HG03442 (cell line): Measurements from ENCODE around the gene SLC35G3.
"Not testable (repeated sequence)": the region's sequence is repeated elsewhere in the genome, so short reads cannot be mapped to it uniquely, and the experiment has no call there.

Experiments
- ATAC-seq: cut with Tn5 transposase; IDR thresholded peaks from one replicate; pipeline ENCODE4 v1.9.1; 2021; ENCODE audit warnings: mild to moderate bottlenecking, moderate library complexity; ENCODE audit not compliant: unreplicated experiment

SLC35G3 gene

GRCh38 chr17:35167046-35167445 lies 27.1 kb downstream of the SLC35G3 start:
- no peak for ATAC-seq

DNA sequence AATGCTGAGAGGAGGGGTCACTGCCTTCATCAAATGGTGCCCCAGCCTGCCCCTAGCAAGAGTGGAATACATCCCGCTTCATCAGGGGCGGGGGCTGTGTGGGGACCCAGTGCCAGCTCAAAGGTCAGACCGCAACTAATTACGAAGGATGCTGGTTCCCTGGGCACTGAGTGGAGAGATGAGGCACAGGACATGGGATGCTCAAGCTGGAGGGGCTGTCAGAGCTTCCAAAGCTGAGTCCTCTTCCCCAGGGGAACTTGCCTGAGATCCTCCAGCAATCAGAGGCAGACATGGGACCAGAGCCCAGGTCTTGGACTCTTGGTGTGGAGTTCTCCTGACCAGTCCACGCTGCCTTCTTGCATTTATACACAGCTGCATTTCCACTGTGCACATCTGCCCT lies 27.7 kb downstream of the SLC35G3 start:
- no peak for ATAC-seq

DNA sequence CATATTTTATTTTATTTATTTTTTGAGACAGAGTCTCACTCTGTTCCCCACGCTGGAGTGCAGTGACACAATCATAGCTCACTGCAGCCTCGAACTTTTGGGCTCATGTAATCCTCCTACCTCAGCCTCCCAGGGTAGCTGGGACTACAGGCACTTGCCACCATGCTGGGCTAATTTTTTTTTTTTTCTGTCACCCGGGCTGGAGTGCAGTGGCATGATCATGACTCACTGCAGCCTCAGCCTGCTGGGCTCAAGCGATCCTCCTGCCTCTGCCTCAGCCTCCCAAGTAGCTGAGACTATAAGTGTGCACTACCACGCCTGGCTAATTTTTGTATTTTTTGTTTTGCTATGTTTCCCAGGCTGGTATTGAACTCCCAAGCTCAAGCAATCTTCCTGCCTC lies 29.5 kb downstream of the SLC35G3 start:
- ATAC-seq = no peak

- no peak for ATAC-seq
These were observed 30.3 kb downstream of the SLC35G3 start for GRCh38 chr17:35163886-35164285.

DNA sequence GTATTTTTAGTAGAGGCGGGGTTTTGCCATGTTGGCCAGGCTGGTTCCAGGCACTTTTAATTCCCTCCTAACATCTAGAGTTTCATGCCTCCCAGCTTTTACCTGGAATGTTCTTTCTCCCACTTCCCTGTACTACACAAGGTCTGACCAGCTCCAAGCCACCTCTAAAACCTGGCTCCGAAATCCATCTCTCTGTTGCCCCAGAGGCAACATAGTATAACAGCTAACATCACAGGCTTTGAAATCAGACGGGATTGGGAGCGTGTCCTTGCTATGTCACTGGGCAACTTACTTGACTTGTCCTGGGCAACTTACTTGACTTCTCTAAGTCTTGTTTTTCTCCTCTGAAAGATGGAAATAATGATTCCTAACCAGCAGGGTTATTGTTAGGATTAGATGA lies 31.4 kb downstream of the SLC35G3 start:
- no peak for ATAC-seq

GRCh38 chr17:35161281-35161761 lies 32.9 kb downstream of the SLC35G3 start:
- ATAC-seq = no peak

DNA sequence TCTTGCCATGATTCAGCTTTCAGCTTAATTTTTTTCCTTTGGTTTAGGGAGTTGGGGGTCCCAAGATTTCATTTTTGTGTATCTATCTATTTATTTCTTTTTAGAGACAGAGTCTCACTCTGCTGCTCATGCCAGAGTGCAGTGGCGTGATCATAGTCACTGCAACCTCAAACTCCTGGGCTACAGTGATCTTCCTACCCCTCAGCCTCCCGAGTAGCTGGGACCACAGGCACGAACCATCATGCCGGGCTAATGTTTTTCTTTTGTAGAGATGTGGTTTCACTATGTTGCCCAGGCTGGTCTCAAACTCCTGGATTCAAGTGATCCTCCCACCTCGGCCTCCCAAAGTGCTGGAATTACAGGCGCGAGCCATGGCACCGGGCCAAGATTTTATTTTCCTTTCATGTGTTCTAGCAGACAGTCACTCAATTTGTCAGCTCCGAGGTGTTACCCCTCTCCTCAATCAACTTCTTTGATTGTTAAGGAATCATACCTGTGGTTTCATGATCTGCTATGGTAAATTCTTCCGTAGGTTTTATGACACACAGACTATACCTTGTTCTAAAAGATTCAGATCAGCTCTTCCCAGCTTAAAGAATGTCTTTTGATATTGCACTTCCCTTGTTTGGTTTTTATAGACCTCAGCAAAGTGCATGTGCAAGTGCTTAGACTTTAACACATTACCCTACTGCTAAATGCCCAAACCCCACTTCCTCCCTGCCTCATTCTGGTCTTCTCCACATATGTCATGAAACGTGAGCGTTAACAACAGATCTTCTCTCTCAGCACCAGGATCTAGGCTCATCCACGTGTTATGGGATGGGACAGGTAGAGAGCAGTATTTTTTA lies 33.6 kb downstream of the SLC35G3 start:
- no peak for ATAC-seq

GRCh38 chr17:35159940-35160339 lies 34.3 kb downstream of the SLC35G3 start:
- no peak for ATAC-seq

DNA sequence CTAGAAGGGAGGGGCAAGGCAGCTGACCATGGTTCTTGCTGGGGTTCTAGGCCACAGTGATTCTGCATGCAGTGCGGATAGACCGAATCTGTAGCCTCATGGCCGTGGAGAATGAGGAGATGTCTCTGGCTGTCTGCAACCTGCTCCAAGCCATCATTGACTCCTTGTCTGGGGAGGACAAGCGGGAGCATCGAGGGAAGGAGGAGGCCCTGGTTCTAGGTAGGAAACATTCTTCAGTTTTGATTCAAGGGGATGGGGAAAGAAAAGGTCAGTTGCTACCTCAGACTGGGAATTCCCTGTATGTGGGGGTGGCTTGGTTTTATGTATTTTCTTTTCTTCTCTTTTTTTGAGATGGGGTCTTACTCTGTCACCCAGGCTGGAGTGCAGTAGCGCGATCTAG lies 38.9 kb downstream of the SLC35G3 start:
- no peak for ATAC-seq

DNA sequence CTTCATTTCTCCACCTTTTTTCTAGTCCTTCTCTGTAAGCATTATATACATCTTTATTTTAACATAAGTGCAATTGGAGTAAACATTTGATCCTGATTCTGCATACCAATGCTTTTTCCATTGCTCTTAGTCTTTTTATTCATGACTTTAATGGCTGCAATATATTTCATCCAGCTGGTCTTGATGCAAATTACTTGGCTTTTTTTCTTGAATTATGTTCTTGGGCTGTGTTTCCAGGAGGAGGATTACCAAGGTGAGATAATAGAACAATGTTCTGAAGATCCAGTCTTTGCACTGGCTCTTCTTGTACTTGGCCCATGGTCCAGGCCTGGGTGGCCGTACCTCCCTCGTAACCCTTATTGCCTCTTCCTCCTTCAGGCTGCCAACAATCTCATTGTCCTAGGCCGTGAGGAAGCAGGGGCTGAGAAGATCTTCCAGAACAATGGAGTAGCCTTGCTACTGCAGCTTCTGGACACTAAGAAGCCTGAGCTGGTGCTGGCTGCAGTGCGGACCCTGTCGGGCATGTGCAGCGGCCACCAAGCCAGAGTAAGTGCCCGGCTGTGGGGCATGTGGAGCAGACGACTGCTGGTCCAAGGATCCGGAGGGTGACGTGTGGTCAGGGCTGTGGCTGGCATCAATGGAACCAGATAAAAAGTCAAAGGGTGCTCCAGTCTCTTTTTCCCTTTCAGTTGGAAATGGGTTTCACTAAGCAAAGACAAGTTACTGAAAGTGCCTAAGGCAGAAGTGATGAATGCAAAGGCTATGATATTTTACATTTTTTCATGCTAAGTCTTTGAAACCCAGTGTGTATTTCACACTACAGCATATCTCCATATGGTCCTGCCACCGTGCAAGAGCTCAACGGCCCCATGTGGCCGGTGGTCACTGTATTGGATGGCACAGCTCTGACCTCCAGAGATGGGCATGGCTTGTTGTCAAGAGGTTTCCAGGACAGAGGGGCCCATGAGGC lies 39.7 kb downstream of the SLC35G3 start:
- no peak for ATAC-seq

- ATAC-seq = no peak
These were observed 41.6 kb downstream of the SLC35G3 start for GRCh38 chr17:35152421-35153140.

DNA sequence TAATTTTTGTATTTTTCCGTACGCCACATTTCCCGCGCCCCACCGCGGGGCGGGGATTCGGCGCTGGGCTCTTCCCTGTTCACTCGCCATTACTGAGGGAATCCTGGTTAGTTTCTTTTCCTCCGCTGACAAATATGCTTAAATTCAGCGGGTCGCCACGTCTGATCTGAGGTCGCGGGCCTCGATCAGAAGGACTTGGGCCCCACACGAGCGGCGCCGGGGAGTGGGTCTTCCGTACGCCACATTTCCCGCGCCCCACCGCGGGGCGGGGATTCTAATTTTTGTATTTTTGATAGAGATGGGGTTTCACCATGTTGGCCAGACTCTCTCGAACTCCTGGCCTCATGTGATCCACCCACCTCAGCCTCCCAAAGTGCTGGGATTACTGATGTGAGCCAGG lies 43.1 kb downstream of the SLC35G3 start:
- ATAC-seq = not testable (repeated sequence)

DNA sequence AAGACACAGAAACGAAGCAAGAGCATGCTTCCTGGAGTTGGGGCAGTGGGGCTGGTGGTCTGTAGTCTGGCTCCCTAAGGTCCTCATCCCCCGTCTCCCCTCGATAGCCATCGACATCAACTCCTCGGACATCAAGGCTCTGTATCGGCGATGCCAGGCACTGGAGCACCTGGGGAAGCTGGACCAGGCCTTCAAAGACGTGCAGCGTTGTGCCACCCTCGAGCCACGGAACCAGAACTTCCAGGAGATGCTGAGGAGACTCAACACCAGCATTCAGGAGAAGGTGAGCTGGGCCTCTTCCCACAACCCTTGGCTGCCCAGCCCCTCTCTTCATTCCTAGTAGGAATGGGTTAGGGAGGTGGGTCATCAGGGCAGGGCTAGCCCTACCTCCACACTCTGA lies 44.3 kb downstream of the SLC35G3 start:
- no peak for ATAC-seq

DNA sequence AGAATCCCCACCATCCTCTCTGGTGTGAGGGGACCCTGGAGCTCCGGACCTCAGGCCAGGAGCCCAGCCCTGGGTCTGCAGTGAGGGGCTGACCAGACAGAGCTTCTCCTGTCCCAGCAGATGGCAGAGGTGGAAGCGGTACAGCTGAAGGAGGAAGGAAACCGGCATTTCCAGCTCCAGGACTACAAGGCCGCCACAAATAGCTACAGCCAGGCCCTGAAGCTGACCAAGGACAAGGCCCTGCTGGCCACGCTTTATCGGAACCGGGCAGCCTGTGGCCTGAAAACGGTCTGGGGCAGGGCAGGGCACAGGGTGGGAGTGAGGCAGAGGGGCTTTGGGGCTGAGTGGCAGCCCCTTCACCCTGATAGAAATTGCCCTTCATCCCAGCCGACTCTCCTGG lies 46.0 kb downstream of the SLC35G3 start:
- no peak for ATAC-seq

GRCh38 chr17:35147375-35147905 lies 46.8 kb downstream of the SLC35G3 start, which contains the start of gene UNC45B:
UNC45B (plus strand) TSS chr17:35147817; CDS start chr17:35148264, 447 bp downstream.
- no peak for ATAC-seq

GRCh38 chr17:35146214-35146833 lies 47.9 kb downstream of the SLC35G3 start:
- no peak for ATAC-seq

- ATAC-seq = no peak
These were observed 49.4 kb downstream of the SLC35G3 start for GRCh38 chr17:35144840-35145239.
